ENCODE measurements around the gene PER1.

- TF ChIP-seq SIN3A (IDR thresholded peaks at IDR 0.05; ENCODE audit: borderline replicate concordance, insufficient read depth, low read depth, low read length) = no peak
- TF ChIP-seq CTCF (IDR thresholded peaks at IDR 0.05) = no peak
- TF ChIP-seq REST (IDR thresholded peaks at IDR 0.05; ENCODE audit: insufficient read depth in 1 of 2, low read depth in 2 of 2, low read length in 1 of 2) = no peak
These were observed 38.3 kb upstream of the PER1 start for GRCh38 chr17:8190506-8190905.

Data from Panc1 (cell line).